ELR (cell line): Measurements from ENCODE around the gene NAV1.
A peak's percentile ranks its signal among the peaks of the same experiment; 100 is the strongest.
"Not testable (repeated sequence)": the region's sequence is repeated elsewhere in the genome, so short reads cannot be mapped to it uniquely, and the experiment has no call there.

Experiments
- DNase-seq: peaks from one replicate; pipeline ENCODE4 v3.0.0-alpha.2; 2015; ENCODE audit warnings: low read depth

The NAV1 gene

DNA sequence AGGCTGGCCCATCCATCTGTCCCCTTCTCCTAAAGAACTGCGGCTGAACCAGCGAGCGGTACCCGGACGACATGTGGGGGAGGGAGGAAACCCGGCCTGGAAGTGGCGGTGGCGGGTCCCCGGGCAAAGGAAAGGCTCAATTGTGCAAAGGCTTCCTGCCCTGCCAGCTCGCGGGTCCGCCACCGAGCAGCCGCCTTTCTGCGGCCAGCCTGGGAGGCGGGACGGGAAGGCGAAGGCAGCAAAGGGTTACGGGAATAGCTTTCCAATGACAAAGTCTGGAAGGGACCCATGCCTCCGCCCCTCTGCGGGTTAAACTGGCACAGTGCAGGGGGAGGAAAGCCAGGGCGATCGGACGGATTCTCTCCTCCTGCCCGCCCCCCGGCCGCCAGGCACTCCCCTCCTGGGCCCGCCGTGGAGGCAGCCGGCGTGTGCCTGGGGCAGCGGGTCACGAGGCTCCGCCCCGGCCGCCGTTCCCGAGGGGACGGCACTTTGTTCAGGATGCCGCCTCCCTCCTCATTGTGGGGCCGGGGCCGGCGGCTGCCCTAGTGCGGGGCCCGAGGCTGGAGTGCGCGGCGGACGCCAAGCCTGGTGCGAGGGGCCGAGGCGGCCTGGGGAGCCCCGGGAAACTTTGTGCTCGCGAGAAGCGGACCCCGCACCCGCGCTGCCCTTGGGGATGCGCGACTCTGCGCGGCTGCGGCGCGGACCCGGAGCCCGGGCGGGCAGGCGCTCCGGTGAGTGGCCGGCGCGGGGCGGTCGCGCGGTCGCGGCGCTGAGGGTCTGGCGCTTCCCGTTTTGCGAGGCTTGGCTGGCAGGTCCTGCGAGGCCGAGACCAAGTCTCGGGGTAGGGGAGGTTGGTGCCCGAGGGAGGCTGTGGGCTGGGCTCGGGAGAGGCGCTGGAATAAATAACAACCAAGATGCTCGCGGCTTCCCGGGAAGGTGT lies at the start of gene NAV1:
TSS of gene NAV1 (plus strand) at position 516 of the 940 bp plus-strand sequence. CDS start 83,758 bp downstream, outside the sequence.
- DNase-seq = peak; percentile 93

GRCh38 chr1:201489643-201490261 lies 49.2 kb upstream of the NAV1 start:
- peak; percentile 48 for DNase-seq

DNA sequence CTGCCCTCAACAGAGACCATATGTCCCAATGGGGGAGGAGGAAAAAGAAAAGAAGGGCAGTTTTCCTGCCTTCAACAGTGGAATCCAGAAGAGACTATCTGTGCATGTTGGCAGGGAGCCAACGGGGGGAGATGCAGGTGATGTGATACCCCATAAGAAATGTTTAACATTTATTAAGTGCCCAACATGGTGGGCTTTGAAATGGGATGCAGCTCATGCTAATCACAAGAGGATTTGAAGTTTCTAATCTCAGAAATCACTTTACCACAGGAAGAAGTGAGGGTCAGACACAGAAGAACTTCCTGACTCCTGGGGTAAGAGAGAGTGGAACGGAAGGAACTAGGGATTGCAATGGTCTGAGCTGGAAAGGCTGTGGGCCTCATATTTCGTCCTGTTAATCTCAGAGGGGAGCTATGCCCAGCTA lies 48.2 kb upstream of the NAV1 start:
- peak; percentile 72 for DNase-seq

DNA sequence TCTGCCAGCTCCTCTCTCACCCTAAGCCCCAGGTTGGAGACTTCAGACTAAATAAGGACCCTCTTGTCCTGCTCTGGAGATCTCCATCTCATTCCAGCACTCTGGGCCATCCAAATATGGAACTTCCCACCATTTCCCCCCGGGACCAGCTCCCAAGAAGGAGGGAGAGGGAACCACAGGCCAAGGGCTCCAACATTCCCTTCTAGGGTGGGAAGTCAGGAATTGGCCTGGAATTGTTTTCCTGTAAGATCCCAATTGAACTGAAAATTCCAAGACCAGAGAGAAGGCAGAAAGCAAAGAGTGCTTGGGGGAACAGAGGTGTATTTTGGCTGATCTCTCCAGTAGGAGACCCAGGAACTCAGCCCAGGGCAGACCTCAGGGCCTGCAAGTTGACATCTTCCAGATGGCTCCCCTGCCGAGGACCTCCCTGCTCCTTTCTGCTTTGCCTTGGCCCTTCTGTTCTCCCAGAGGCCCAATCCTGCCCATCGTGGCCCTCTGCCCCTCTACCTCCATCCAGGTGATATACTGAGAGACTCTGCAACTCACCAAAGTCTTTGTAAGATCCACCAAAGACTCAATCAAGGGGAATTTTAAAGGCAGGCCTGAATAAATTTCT lies 46.9 kb upstream of the NAV1 start:
- no peak for DNase-seq

DNA sequence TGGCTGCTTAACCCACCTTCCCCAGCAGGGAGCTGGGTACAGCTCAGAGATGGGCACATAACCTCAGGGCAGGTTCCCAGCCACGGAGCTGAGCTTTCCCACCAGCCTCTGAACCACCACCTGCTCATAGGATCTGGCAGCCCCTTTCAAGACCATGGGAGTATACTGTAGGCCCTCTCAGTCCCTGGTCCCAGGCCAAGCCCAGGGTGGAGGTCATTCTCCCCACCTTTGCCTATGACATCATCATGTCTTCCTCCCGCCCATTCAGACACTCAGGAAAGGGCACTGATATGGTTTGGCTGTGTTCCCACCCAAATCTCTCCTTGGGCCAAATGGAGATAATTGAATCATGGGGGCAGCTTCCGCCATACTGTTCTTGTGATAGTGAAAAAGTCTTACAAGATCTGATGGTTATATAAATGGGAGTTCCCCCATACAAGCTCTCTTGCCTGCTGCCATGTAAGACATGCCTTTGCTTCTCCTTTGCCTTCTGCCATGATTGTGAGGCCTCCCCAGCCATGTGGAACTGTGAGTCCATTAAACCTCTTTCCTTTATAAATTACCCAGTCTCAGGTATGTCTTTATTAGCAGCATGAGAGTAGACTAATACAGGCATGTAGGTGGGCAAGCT lies 45.8 kb upstream of the NAV1 start:
- DNase-seq = not testable (repeated sequence)

DNA sequence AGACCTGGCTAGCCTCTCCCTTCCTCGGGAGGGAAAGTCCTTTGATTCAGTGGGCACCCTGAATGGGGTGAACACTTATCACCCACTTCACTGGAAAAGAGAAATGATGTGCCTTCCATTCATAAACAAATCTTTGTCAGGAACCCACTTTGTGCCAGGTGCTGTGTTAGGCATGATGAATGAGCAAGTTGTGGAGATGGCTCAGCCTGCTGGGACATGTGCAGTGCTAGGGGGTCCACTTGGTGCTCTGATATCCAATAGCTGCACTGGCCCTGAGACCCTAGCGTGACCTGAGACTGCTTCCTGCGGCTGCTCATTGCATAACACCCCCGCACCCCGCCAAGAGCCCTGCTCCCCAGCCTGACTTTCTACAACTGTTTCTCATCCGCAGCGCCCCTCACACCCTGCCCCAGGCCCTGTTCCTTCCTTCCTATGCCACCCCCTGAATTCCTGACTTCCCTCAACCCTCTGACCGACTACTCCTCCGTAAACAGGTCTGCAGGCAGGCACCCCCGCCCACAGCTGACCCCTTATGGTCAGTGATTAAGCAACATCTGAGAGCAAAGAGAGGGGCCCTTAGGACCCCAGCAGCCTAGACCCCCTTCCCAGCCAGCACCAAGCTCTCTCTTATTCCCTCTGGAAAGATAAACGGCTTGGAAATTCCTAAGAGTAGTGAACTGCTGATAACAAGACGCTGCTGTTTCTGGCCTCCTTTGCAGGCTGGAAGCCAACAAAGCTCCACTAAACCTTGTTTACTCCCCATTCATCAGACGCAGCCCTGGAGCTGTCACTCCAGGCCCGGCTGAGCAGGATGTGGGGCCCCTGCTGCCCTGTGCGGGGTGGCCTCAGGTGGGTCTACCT lies 44.9 kb upstream of the NAV1 start:
- no peak for DNase-seq

DNA sequence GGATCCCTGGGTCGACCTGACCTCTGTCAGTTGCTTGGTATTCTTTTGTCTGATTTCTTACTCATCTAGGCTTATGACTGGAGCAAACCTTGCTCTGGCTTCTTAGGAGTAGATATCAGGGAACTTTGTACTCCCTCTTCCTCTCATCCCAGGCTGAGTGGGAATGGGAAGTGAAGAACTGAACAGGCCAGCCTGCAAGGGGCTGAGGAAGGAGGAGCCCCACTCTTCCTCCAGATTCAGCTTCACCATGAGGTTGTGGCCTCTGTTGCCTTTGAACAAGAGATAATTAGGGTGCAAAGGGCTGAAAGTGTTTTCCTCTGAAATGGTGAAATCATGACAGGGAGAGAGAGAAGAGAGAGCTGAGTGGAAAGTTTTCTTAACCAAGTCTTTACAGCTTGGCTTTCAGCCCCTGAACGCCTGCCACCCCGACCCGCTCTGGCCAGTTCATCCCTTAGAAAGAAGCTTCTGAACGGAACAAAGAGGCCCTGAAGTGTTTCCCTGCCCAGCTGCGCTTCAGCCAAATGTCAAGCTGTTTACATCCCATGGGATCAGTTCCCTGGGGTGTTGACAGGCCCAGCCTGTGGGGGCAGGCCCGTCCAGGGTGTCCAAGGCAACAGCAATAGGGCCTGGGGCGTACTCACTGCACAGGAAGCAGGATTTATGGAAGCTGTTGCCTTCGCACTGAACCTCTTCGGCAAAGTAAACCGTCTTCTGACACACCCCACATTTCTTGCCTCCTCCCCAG lies 43.2 kb upstream of the NAV1 start:
- DNase-seq = no peak

- no peak for DNase-seq
Observed at GRCh38 chr1:201496296-201496690, 42.6 kb upstream of the NAV1 start.

- no peak for DNase-seq
Observed at GRCh38 chr1:201497935-201498509, 40.9 kb upstream of the NAV1 start.

DNA sequence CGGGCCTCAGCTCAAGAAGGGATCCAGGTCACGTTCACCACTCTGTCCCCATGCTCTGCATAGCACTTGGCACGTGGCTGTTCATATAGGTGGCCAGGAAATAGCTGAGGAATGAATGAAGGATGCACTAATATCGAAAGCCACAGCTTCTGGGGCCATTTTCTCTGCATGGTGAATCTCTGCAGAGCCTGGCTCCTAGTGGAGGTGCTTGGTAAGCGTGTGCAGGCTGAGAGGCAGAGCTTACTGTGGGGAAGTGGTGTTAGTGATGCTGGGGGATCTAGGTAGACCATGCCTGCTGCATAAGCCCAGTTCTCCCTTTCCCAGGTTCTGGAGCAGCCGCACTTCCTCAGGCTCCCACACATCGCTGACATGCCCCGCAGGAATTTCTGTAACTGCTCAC lies 40.3 kb upstream of the NAV1 start:
- DNase-seq = no peak

DNA sequence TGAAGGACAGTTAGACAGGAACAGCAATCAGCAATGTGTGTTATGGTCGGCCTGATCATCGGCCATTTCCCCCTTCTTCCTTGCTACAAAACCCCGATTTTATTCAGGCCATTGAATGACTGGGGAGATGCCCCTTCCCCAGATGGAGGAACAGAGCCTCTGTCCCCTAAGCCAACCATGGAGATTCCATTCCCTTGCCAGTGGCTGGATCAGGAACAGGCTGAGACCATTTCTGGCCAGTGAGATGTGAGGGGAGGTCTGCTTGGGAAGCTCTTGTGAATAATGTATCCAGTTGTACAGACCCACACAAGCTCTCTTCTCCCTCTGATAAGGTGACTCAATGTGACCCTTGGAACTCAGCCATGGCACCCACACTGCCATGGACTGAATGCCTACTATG lies 39.7 kb upstream of the NAV1 start:
- no peak for DNase-seq

GRCh38 chr1:201499795-201500669 lies 38.9 kb upstream of the NAV1 start:
- no peak for DNase-seq

DNA sequence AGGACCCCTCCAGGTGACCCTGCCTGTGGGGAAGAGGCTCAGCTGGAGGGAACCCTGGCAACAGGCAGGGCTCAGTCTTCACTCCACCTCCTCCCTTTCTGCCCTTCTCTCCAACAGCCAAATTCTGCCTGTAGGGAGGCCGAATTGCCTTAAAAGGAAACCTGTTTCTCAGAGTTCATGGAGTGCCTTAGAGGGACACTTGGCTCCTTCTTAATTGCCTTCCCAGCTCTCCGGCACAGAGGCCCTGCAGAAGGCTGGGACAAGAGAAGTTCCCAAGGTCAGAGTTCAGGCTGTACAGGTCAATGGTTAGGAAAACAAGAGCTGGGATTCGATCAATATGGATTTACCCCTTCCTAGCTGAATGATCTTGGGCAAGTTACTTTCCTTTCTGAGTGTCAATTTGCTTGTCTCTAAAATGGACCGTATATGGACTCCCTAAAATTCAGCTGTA lies 38.2 kb upstream of the NAV1 start:
- DNase-seq = no peak

GRCh38 chr1:201501144-201501543 lies 37.8 kb upstream of the NAV1 start:
- DNase-seq = peak; percentile 47

DNA sequence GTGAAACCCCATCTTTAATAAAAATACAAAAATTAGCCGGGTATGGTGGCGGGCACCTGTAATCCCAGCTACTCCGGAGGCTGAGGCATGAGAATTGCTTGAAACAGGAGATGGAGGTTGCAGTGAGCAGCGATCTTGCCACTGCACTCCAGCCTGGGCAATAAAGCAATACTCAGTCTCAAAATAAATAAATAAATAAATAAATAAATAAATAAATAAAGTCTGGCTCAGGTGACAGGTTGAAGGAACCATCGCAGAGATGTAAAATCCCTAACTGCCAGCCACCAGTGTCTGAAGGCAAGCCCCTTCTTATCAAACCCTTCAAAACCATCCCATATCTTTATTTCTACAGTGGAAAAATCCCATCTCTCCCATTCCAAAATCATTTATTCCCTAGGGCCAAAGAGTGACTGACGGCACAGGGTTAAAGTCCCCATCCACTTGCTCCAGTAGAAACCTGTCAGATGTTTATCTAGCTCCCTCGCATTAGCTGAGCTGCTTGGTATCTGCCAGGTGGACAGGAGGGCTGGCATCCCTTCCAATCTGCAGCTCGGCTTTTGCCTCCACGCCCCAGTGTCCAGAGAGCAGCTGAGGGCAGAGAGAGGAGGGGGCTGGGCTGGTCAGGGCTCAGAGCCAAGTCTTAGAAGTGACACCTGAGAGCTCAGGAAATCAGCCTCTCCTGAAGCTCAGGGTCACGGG lies 37.0 kb upstream of the NAV1 start:
- no peak for DNase-seq

- DNase-seq = no peak
Observed at GRCh38 chr1:201502511-201502857, 36.4 kb upstream of the NAV1 start.

- peak; percentile 97 for DNase-seq
Observed at GRCh38 chr1:201503397-201504176, 35.3 kb upstream of the NAV1 start.

- no peak for DNase-seq
Observed at GRCh38 chr1:201504179-201504631, 34.7 kb upstream of the NAV1 start.
